Measurements from ENCODE around the gene SNPH. TPM values are rescaled to one million over a fixed set of nuclear protein-coding genes. Genes with fewer than 3 reads are reported as not detected.

Gene SNPH
- total RNA-seq, 1 donor from 2014 or later: 10.4 TPM

DNA sequence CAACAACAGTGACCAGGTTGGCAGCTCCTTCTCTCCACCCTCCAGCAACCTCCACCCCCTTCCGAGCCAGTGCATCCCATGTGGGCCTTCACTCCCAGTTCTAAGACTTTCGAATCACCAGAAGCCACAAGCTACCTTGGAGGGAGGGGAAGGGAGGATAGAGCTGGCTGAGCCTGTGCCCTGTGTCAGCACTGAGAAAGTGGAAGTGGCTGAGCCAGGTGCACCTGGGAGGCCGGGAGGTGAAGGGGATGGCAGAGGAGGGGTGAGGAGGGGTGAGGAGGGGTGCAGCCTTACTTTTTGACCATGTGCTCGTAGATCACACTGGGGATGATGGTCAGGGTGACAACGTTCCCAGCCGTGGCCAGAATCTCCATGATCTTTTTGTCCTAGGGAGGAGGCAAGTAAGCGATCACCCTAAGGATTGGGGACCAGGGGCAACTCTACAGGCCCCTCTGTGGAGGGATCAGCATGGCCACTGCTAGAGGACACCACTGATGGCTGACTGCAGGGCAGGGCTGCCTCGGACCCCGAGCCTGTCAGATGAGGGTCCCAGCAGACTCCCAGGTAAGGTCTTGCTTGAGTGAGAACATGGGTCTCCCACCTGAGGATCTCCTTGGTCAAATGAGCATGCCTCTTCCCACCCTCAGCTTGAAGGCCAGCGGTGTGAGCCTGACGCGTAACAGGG, 44.6 kb downstream of the SNPH start:
- TF ChIP-seq, protein P1, sequence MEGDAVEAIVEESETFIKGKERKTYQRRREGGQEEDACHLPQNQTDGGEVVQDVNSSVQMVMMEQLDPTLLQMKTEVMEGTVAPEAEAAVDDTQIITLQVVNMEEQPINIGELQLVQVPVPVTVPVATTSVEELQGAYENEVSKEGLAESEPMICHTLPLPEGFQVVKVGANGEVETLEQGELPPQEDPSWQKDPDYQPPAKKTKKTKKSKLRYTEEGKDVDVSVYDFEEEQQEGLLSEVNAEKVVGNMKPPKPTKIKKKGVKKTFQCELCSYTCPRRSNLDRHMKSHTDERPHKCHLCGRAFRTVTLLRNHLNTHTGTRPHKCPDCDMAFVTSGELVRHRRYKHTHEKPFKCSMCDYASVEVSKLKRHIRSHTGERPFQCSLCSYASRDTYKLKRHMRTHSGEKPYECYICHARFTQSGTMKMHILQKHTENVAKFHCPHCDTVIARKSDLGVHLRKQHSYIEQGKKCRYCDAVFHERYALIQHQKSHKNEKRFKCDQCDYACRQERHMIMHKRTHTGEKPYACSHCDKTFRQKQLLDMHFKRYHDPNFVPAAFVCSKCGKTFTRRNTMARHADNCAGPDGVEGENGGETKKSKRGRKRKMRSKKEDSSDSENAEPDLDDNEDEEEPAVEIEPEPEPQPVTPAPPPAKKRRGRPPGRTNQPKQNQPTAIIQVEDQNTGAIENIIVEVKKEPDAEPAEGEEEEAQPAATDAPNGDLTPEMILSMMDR (IDR thresholded peaks at IDR 0.05): no peak
- DNase-seq (ENCODE audit: low spot score in 2 of 2): no peak
- Histone ChIP-seq H3K4me3 (no peak overlapping the region), H3K27me3 (no peaks in the 10 kb centered on the region), H3K9me3 (no peaks in the 10 kb centered on the region), H3K36me3 (peaks cover 7 to 9% of the 10 kb centered on the region in 2 donors), H3K4me1 (peaks cover 0 to 3% of the 10 kb centered on the region in 2 donors), H3K27ac (no peak overlapping the region)
- intact Hi-C loops (cut with DNase I): no loop called here

DNA sequence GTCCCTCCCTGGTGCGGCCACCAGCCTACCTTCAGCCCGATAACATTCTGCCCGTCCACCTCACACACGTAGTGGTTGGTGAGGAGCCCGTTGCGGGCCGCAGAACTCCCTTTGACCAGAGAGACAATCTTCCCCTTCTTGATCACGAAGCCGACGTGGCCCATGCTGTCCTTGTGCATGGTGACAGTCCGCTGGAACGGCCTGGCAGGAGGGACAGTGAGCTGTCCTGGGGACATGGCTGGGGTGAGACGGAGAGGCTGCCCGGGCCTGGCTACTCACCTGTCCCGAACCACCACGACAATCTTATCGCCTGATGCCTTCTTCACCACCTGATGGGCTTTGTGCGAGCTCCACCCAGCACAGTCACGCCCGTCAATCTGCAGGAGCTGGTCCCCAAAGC, 46.2 kb downstream of the SNPH start:
- H3K9me3 ChIP-seq: no peaks in the 10 kb centered on the region
- DNase-seq (ENCODE audit: low spot score in 2 of 2): no peak
- TF ChIP-seq, protein P1 (IDR thresholded peaks at IDR 0.05): no peak
- H3K36me3 ChIP-seq: no peaks in the 10 kb centered on the region
- H3K4me1 ChIP-seq: peaks cover 0 to 3% of the 10 kb centered on the region in 2 donors
- no peaks in the 10 kb centered on the region for H3K27me3 ChIP-seq
- no peak overlapping the region for H3K27ac ChIP-seq
- H3K4me3 ChIP-seq: no peak overlapping the region
- intact Hi-C loops (cut with DNase I): loop anchor here (2.0 kb wide), 1 partner anchor 154 kb away; the partner anchor contains the start of gene NSFL1C

DNA sequence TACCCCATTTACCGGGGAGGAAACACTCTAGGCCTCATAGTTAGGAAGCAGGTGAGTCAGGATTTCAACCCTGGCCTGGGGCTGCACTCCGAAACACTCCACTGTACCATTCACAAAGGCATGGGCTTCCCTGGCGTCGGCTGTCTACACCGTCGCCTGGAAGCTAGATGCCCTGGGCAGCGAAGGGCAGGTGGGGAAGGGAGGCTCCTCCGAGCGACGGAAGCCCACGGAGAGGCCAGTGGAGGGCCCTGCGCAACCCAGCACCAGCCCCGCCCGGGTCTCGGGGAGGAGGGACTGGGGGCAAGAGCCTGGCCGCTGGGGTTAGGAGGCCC, 46.8 kb downstream of the SNPH start:
- no peak overlapping the region for H3K4me3 ChIP-seq
- DNase-seq (ENCODE audit: low spot score in 2 of 2): no peak
- TF ChIP-seq, protein P1 (IDR thresholded peaks at IDR 0.05): no peak
- H3K27ac ChIP-seq: no peak overlapping the region
- intact Hi-C loops (cut with DNase I): loop anchor here (1.0 to 2.0 kb wide), 3 partner anchors 84 to 154 kb away; partner anchors contain the start of gene NSFL1C
- H3K9me3 ChIP-seq: no peaks in the 10 kb centered on the region
- peaks cover 0 to 3% of the 10 kb centered on the region in 2 donors for H3K4me1 ChIP-seq
- H3K36me3 ChIP-seq: no peaks in the 10 kb centered on the region
- no peaks in the 10 kb centered on the region for H3K27me3 ChIP-seq

DNA sequence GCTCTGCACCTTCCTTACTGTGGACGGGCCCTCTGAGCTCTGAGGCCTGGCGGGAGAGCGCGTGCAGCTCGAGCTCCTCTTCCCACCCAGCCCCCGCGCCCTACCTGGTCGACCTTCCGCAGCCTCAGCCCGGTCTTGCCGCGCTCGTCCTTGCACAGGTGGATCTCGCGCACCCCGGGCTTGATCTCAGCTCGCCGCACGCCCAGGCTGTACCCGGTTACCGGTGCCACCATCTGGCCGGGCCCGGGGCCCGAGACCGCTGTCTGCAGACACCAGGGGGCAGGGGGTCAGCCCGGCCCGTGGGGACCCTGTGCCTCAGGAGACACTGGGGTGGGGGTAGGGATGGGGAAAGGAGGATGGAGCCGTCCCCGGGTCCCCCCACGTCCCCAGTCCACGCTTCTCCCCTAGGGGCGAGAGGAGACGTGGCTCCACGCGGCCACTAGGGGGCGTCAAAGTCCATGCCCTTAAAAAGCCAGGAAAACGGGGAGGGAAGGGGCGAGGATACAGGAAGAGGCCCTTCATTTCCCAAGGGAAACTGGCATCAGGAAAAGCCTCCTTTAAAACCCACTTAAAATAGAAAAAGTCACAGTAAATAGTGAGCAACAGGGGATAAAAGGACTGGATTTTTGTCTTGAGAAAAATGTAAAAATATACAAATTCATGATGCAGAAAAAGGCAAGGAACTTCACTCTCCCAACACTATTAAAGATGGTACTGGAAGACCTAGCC, 47.3 kb downstream of the SNPH start:
- DNase-seq (ENCODE audit: low spot score in 2 of 2): peak in 1 of 2 donors; percentile 89
- no peaks in the 10 kb centered on the region for H3K36me3 ChIP-seq
- no peak overlapping the region for H3K27ac ChIP-seq
- H3K27me3 ChIP-seq: no peaks in the 10 kb centered on the region
- no peaks in the 10 kb centered on the region for H3K9me3 ChIP-seq
- H3K4me1 ChIP-seq: peaks cover 0 to 3% of the 10 kb centered on the region in 2 donors
- intact Hi-C loops (cut with DNase I): loop anchor here (1.0 to 2.0 kb wide), 3 partner anchors 84 to 153 kb away; partner anchors contain the start of gene NSFL1C
- peak overlapping the region; percentile 24 to 51 for H3K4me3 ChIP-seq
- TF ChIP-seq, protein P1 (IDR thresholded peaks at IDR 0.05): peak; percentile 92 to 99 (median 97)

DNA sequence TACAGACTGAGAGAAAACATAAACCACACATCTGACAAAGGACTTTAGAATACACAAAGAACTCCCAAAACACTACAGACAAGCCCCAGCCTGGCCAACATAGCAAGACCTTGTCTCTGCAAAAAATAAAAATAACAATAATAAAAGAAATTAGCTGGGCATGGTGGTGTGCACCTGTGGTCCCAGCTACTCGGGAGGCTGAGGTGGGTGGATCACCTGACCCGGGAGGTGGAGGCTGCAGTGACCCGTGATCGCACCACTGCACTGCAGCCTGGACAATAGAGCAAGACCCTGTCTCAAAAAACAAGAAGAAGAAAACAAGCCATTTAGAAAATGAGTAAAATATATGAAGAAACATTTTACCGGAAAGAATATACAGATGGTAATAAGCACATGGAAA, 49.7 kb downstream of the SNPH start:
- no peaks in the 10 kb centered on the region for H3K36me3 ChIP-seq
- H3K9me3 ChIP-seq: no peaks in the 10 kb centered on the region
- no peak overlapping the region for H3K27ac ChIP-seq
- peaks cover 0 to 3% of the 10 kb centered on the region in 2 donors for H3K4me1 ChIP-seq
- no peaks in the 10 kb centered on the region for H3K27me3 ChIP-seq
- intact Hi-C loops (cut with DNase I): no loop called here
- no peak overlapping the region for H3K4me3 ChIP-seq
- TF ChIP-seq, protein P1 (IDR thresholded peaks at IDR 0.05): no peak
- no peak for DNase-seq (ENCODE audit: low spot score in 2 of 2)
